Measurements from ENCODE around the gene FBXL19. TPM values are rescaled to one million over a fixed set of nuclear protein-coding genes. Genes with fewer than 3 reads are reported as not detected.

Gene FBXL19
- total and polyA plus RNA-seq, 9 of the 15 experiments (the other 6 are each of a cell fraction or from before 2014, with no cell fraction given), result 0.13 to 48.0 (median 13.5) TPM; not detected in 1

GRCh38 chr16:30921748-30922419 is 1.5 kb upstream of the FBXL19 start (continued):
- TF ChIP-seq RBM17 (IDR thresholded peaks at IDR 0.05; ENCODE audit: borderline replicate concordance, low read depth, low read length) (no peak), NCOA2 (IDR thresholded peaks at IDR 0.05; ENCODE audit: partially characterized antibody in 2 of 2) (no peak), ZNF277 (CRISPR knock-in tag; IDR thresholded peaks at IDR 0.05; ENCODE audit: borderline replicate concordance) (no peak), C11orf30 (IDR thresholded peaks at IDR 0.05; ENCODE audit: low read depth) (no peak), RNF2 (IDR thresholded peaks at IDR 0.05) (no peak; the same call in 1 of the 2 replicates), ZNF318 (IDR thresholded peaks at IDR 0.05; ENCODE audit: borderline replicate concordance in 1 of 2, low read depth in 1 of 2) (no peak), POLR2AphosphoS2 (IDR thresholded peaks at IDR 0.05; ENCODE audit: low read length) (no peak), MXI1 (IDR thresholded peaks at IDR 0.05; ENCODE audit: low read depth, low read length) (no peak)
- TF ChIP-seq, protein P1, sequence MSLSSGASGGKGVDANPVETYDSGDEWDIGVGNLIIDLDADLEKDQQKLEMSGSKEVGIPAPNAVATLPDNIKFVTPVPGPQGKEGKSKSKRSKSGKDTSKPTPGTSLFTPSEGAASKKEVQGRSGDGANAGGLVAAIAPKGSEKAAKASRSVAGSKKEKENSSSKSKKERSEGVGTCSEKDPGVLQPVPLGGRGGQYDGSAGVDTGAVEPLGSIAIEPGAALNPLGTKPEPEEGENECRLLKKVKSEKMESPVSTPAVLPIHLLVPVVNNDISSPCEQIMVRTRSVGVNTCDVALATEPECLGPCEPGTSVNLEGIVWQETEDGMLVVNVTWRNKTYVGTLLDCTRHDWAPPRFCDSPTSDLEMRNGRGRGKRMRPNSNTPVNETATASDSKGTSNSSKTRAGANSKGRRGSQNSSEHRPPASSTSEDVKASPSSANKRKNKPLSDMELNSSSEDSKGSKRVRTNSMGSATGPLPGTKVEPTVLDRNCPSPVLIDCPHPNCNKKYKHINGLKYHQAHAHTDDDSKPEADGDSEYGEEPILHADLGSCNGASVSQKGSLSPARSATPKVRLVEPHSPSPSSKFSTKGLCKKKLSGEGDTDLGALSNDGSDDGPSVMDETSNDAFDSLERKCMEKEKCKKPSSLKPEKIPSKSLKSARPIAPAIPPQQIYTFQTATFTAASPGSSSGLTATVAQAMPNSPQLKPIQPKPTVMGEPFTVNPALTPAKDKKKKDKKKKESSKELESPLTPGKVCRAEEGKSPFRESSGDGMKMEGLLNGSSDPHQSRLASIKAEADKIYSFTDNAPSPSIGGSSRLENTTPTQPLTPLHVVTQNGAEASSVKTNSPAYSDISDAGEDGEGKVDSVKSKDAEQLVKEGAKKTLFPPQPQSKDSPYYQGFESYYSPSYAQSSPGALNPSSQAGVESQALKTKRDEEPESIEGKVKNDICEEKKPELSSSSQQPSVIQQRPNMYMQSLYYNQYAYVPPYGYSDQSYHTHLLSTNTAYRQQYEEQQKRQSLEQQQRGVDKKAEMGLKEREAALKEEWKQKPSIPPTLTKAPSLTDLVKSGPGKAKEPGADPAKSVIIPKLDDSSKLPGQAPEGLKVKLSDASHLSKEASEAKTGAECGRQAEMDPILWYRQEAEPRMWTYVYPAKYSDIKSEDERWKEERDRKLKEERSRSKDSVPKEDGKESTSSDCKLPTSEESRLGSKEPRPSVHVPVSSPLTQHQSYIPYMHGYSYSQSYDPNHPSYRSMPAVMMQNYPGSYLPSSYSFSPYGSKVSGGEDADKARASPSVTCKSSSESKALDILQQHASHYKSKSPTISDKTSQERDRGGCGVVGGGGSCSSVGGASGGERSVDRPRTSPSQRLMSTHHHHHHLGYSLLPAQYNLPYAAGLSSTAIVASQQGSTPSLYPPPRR (CRISPR knock-in tag; IDR thresholded peaks at IDR 0.05; ENCODE audit: borderline replicate concordance), result 0 out of 2 replicates have a peak, but pooled peaks have one; percentile 40

Measured in K562 (cell line).